ENCODE measurements around the gene ULK4. TPM values are rescaled to one million over a fixed set of nuclear protein-coding genes. Genes with fewer than 3 reads are reported as not detected.

Gene ULK4
- total and polyA plus RNA-seq, 2 of the 4 experiments (the other 2 are of a cell fraction): 2.7 to 5.0 TPM

GRCh38 chr3:41863024-41863423, 98.9 kb downstream of the ULK4 start:
- no peak overlapping the region for H2BK20ac ChIP-seq (ENCODE audit: low read depth, low read length)

More at GRCh38 chr3:41863024-41863423, 98.9 kb downstream of the ULK4 start:
- Histone ChIP-seq H2AFZ (replicated peaks; ENCODE audit: low read length, poor library complexity) (no peak overlapping the region), H2BK15ac (ENCODE audit: low read depth, low read length) (no peak overlapping the region), H2BK5ac (ENCODE audit: low read depth, low read length, poor library complexity, severe bottlenecking) (no peak overlapping the region), H2AK9ac (replicated peaks; ENCODE audit: low read depth, low read length, poor library complexity) (no peak overlapping the region), H3K4ac (ENCODE audit: low read depth, low read length) (no peak overlapping the region), H3K56ac (ENCODE audit: extremely low read depth, insufficient read depth, low read length) (no peak overlapping the region), H3K4me2 (ENCODE audit: low read depth, low read length) (no peak overlapping the region), H2BK120ac (ENCODE audit: low read depth, low read length) (no peak overlapping the region), H3K18ac (ENCODE audit: low read depth, low read length) (no peak overlapping the region), H3K9ac (ENCODE audit: low read depth, low read length) (no peak overlapping the region), H3K23ac (ENCODE audit: low read depth, low read length) (no peak overlapping the region), H4K8ac (ENCODE audit: low read depth in 2 of 2, low read length in 2 of 2) (no peak overlapping the region), H3K9me3 (ENCODE audit: control insufficient read depth, insufficient read depth, low read length) (no peaks in the 10 kb centered on the region), H3K79me1 (ENCODE audit: low read depth in 1 of 2, low read length in 2 of 2) (no peaks in the 10 kb centered on the region), H4K91ac (ENCODE audit: insufficient read depth, low read depth, low read length) (no peak overlapping the region), H3K27me3 (ENCODE audit: control insufficient read depth, insufficient read depth, low read length) (no peaks in the 10 kb centered on the region), H3K4me3 (ENCODE audit: insufficient read depth, low read depth, low read length) (no peak overlapping the region), H3K14ac (replicated peaks; ENCODE audit: low read depth, low read length) (no peak overlapping the region), H4K5ac (ENCODE audit: low read depth, low read length) (no peak overlapping the region), H2AK5ac (ENCODE audit: low read depth, low read length) (no peak overlapping the region), H3K36me3 (ENCODE audit: control insufficient read depth, insufficient read depth, low read length) (no peaks in the 10 kb centered on the region), H3K9me1 (ENCODE audit: insufficient read depth, low read length) (no peaks in the 10 kb centered on the region), H3K27ac (ENCODE audit: insufficient read depth, low read length) (no peak overlapping the region), H4K20me1 (ENCODE audit: insufficient read depth, low read length) (no peaks in the 10 kb centered on the region), H3K4me1 (ENCODE audit: control insufficient read depth, insufficient read depth, low read length) (no peaks in the 10 kb centered on the region)
- DNase-seq (no peak), ATAC-seq (ENCODE audit: low read depth) (no peak)
- BruUV-seq (replicated peaks): no TSS peak
- POLR2A ChIA-PET (ENCODE audit: unreplicated experiment): no interaction called here
- no CpG with 5 or more reads among the region's 1 CpG for WGBS, 2 experiments (ENCODE audit: extremely low coverage in 2 of 2, insufficient read length in 1 of 2)
- no peak for TF ChIP-seq SMC3 (IDR thresholded peaks at IDR 0.05; ENCODE audit: low read depth, low read length)
- TF ChIP-seq MXI1 (IDR thresholded peaks at IDR 0.05; ENCODE audit: borderline replicate concordance, low read depth, low read length): no peak
- no peak for TF ChIP-seq RFX5 (IDR thresholded peaks at IDR 0.05; ENCODE audit: low read depth, low read length)
- TF ChIP-seq POLR2A (IDR thresholded peaks at IDR 0.05; ENCODE audit: low read depth, low read length): no peak
- no peak for TF ChIP-seq FOS (IDR thresholded peaks at IDR 0.05; ENCODE audit: low read depth, low read length)
- TF ChIP-seq CHD1 (IDR thresholded peaks at IDR 0.05; ENCODE audit: low read depth, low read length): no peak
- no peak for TF ChIP-seq RAD21 (IDR thresholded peaks at IDR 0.05; ENCODE audit: low read length)
- TF ChIP-seq, protein P1, sequence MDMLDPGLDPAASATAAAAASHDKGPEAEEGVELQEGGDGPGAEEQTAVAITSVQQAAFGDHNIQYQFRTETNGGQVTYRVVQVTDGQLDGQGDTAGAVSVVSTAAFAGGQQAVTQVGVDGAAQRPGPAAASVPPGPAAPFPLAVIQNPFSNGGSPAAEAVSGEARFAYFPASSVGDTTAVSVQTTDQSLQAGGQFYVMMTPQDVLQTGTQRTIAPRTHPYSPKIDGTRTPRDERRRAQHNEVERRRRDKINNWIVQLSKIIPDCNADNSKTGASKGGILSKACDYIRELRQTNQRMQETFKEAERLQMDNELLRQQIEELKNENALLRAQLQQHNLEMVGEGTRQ (IDR thresholded peaks at IDR 0.05; ENCODE audit: low read depth, low read length): no peak
- TF ChIP-seq NFE2L2 (IDR thresholded peaks at IDR 0.05; ENCODE audit: low read depth, low read length): no peak
- TF ChIP-seq CEBPB (IDR thresholded peaks at IDR 0.05; ENCODE audit: low read depth, low read length): no peak
- no peak for TF ChIP-seq ELK1 (IDR thresholded peaks at IDR 0.05; ENCODE audit: borderline replicate concordance, low read depth, low read length)
- TF ChIP-seq RCOR1 (IDR thresholded peaks at IDR 0.05; ENCODE audit: insufficient replicate concordance, low read length): no peak
- no peak for TF ChIP-seq BHLHE40 (IDR thresholded peaks at IDR 0.05; ENCODE audit: low read depth, low read length)
- intact Hi-C loops (cut with micrococcal nuclease): no loop called here
- CTCF ChIA-PET: interaction anchor here (0.6 kb wide), 1 partner anchor 116 kb away, joined by 3 read pairs; no protein-coding TSS in a partner anchor
- dilution Hi-C loops (cut with HindIII; ENCODE audit: low sequenced_read_pairs, unreplicated experiment): no loop called here
- in situ Hi-C loops (cut with MboI; ENCODE audit: low sequenced_read_pairs): no loop called here
